ENCODE measurements around the gene SPOCK1.

Gene SPOCK1

DNA sequence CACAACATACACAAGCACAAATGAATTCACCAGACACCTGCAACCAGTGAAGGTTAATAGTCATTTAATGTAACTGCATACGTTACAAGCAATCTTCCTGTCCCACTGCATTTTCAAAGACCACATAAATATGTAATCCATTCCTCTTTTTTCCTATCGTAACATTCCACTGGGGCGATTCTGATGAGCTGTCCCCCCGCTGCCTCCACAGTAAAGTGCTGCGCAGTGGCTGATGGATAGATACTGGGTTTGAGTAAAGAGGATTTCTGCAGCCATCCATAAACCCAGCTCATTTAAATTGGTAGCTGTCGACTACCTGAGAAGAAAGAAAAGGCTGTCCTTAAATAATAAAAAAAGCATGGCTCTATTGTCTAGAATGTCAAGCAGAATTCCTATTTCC, 181.1 kb downstream of the SPOCK1 start:
- no peak for DNase-seq

DNA sequence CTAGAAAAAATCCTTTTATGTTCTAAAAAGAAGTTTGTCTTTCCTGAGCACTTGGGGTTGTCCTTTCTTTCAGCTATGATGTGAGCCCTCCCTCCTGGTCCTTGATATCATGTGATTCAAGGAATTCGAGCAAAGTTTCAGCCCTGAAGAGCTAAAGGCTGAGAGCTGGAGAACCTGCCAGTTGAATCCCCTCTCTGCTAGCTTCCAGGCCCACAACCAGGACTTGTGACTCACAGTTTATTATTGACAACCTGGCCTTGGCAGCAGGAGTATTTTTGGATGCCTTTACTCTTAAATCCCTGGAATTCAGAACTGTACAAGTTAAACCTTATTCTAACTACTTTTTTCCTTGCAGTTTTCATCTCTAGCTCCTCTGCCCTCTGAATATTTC, 182.8 kb downstream of the SPOCK1 start:
- no peak for DNase-seq

DNA sequence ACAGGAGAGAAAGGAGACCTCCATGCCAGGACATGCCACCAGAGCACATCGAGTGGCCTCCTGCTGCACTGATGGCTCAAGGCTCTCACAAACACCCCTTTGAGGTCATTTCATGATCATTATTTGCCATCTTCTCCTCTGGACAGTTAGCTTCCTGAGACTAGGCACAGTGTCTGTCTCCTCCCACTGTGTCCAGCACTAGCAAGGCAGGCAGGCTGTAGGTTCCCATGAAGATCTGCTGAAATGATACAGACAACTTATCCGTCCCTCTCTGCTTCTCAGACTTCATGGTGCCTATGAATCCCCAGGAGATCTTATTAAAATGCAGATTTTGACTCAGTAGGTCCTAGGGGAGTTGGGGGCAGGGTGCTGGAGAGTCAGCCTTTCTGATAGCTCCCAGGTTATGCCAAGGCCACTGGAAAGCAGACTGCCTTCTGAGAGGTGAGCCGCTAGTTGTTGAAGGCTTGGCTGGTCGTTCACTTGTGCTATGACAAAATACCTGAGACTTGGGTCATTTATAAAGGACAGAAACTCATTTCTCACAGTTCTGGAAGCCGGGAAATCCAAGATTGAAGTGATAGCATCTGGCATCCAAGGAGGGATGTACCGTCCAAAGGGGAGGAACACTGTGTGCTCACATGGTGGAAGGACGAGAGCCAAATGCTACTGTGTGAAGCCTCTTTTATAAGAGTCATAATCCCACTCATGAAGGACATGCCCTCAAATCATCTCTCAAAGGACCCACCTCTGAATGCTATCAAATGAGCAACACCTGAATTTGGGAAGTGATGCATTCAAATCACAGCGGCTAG, 183.4 kb downstream of the SPOCK1 start:
- no peak for DNase-seq

DNA sequence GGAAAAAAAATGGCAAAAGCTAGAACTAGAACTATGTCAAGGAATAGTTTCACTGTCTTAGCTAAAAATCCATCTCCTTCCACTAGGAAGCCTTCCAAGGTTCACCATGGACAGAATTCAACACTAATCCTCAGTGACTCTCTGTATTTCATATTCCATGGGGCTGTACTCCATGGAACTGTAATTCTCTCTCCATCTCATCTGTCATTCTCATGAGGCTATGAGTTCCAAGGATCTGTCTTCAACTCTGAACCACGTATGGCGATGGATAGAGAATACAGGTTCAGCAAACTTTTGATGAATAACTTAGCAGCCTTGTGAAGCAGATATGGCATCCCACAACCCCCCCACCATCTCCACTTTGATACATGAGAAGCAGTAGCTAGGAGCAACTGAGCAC, 184.0 kb downstream of the SPOCK1 start:
- DNase-seq, result no peak

- no peak for DNase-seq
These were observed 185.5 kb downstream of the SPOCK1 start for GRCh38 chr5:137313526-137314175.

DNA sequence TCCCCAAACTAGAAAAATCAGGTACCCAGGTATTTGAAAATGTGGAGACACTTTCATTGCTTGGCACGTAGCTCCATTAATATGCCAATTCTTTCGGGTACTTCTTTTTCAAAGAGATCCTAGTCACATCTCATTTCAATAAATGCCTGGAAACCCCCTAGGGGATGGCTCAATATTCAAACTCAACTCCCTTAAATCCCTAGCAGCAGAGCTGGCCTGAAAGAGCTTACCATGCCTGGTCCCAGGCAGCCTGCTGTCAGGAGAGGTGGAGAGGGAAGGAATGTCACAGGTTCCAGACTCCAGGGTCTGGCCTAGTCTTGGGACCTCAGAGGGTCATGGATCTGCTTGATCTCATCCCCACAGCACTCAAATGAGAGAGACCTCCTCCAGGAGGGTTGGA, 187.1 kb downstream of the SPOCK1 start:
- DNase-seq, result no peak

- DNase-seq, result no peak
These were observed 188.9 kb downstream of the SPOCK1 start for GRCh38 chr5:137310051-137310730.

- no peak for DNase-seq
These were observed 189.8 kb downstream of the SPOCK1 start for GRCh38 chr5:137309290-137309689.

- no peak for DNase-seq
These were observed 190.8 kb downstream of the SPOCK1 start for GRCh38 chr5:137308311-137308710.

DNA sequence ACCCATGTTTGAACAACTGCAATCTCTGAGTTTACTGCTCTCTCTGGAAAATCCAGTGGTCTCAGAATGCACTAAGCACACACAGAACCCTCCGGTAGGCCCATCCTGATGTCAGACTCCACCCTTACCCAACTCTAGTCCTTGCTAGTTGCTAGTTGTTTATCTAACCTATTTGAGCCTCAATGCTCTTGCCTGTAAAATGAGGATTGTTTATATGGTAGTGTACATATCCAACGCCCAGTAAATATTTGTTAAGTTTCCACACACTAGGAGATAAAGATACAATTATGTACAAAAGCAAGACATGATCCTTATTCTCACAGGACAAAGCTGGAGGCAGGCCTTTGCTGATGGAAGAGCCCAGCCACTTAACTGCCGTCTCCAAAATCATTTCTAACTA, 192.2 kb downstream of the SPOCK1 start:
- no peak for DNase-seq

GRCh38 chr5:137305971-137306602, 193.0 kb downstream of the SPOCK1 start:
- no peak for DNase-seq

- no peak for DNase-seq
These were observed 194.8 kb downstream of the SPOCK1 start for GRCh38 chr5:137304226-137304874.

DNA sequence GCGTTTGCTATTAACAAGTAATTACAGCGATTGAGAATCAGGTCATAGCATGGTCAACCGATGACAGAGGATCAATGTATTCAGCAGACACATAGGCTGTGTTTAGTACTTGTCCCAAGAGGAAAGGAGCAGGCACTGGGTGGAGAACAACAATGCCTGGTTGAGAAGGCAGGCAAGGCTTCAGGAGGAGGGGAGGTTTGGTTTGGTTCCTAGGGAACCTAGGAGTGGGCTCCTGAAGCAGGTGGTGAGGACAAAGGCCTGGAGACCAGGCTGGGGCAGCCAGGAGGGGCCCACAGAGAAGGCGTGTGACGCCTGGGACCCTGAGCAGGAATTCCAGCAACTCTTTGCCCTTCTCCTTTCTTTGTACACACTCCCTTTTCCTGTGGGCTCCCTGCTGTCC, 195.6 kb downstream of the SPOCK1 start:
- no peak for DNase-seq

- DNase-seq, result no peak
These were observed 198.5 kb downstream of the SPOCK1 start for GRCh38 chr5:137300411-137301240.

GRCh38 chr5:137296213-137296781, 202.8 kb downstream of the SPOCK1 start:
- no peak for DNase-seq

- no peak for DNase-seq
These were observed 204.5 kb downstream of the SPOCK1 start for GRCh38 chr5:137294604-137295003.

DNA sequence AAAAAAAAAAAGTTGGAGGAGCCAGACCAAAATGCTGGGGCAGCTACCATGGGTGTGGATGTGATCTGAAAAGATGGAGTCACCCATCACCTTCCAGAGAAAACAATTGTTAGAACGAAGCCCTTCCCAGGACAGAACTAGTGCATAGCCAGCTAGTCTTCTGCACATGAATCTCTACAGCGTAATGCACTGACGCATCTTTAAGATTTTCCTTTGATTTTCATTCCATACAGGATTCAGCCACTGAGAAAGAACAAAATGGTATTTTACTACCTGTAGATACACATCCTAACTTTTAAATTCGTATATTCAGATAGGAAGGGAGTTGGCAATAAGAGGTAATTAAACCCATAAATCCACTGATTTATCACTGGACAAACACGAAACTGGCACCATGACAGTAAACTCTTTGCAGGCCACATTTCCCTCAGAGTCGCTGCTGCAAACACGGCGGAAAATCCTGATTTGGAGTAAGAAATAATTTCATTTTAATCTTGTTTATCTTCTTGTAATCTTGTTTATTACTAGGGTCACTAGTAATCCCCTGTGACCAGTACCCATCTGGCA, 206.6 kb downstream of the SPOCK1 start:
- no peak for DNase-seq

GRCh38 chr5:137291436-137291835, 207.7 kb downstream of the SPOCK1 start:
- no peak for DNase-seq

DNA sequence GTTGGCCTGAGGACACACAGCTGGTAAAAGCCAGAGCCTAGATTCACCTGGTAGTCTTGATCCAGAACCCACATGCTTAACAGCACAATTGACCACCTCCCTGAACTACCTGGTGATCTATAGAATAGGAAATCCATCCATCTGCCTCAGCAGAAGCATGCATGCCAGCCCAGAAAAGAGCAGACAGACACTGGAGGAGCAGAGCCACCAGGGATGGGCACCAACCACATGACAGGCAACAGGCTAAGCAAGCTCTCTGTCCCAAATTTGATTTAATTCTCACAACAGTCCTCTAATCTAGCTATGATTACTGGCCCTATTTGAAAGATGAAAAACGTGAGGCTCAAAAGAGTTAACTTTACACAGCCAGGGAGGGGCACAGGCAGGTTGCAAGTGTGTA, 208.1 kb downstream of the SPOCK1 start:
- no peak for DNase-seq

DNA sequence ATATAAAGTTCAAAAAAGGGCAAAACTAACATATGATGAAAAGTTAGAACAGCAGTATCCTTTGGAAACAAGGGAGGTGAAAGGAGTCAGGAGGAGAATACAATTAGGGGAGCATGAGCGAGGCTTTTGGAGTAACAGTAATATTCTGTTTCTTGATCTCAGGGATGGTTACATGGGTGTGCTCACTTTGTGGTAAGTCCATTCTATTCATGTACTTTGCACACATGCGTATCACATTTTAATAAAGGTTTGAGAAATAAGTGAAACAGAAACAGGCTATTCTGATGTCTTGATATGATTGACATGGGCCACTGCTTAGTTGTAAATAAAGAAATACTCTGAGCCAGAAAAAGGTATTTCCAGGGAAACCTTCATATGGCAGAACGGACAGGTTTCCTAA, 208.8 kb downstream of the SPOCK1 start:
- DNase-seq, result no peak

GRCh38 chr5:137289856-137290255, 209.3 kb downstream of the SPOCK1 start:
- DNase-seq, result no peak
